ENCODE measurements around the gene ZNF266. TPM values are rescaled to one million over a fixed set of nuclear protein-coding genes. Genes with fewer than 3 reads are reported as not detected.

Gene ZNF266
- total and polyA plus RNA-seq, 2 of the 13 experiments (the other 11 are each of a cell fraction or from before 2014, with no cell fraction given), result 19.8 to 20.8 TPM

- H4K20me1 ChIP-seq (ENCODE audit: insufficient read depth, low read length), result no peaks in the 10 kb centered on the region
- FAIRE-seq (no peak), DNase-seq (ENCODE audit: low spot score) (no peak), ATAC-seq (no peak)
- no peaks in the 10 kb centered on the region; a peak in 1 of 5 replicates for H3K27me3 ChIP-seq (ENCODE audit: control insufficient read depth in 1 of 2, insufficient read depth in 2 of 2, low read length in 2 of 2)
- H2AFZ ChIP-seq (ENCODE audit: low read length), result no peak overlapping the region
- no peak overlapping the region for H3K4me2 ChIP-seq (ENCODE audit: low read depth, low read length)
- no TSS peak for BruUV-seq (replicated peaks)
- H3K9me3 ChIP-seq (ENCODE audit: low read length), result no peaks in the 10 kb centered on the region
- in situ Hi-C loops (cut with HindIII; ENCODE audit: extremely low pct_ligation_motif_present, low pct_unique_long_range_greater_than_20kb) (no loop called here), intact Hi-C loops (cut with micrococcal nuclease; ENCODE audit: unreplicated experiment) (loop anchor here (10.0 kb wide), 1 partner anchor 296 kb away; no protein-coding TSS in a partner anchor)
- CTCF ChIA-PET (ENCODE audit: low intra/inter-chr PET ratio, low total read pairs), result no interaction called here
- peaks cover 11% of the 10 kb centered on the region for H3K4me1 ChIP-seq (ENCODE audit: insufficient read depth, low read length)
- no peak overlapping the region for H3K27ac ChIP-seq (ENCODE audit: extremely low read length, insufficient read depth, low read length)
- no peak for TF ChIP-seq MEIS1 (CRISPR knock-in tag; IDR thresholded peaks at IDR 0.05; ENCODE audit: borderline replicate concordance)
- no peak for TF ChIP-seq ZNF260 (CRISPR knock-in tag; IDR thresholded peaks at IDR 0.05; ENCODE audit: borderline replicate concordance, low read depth)
- TF ChIP-seq ZNF576 (CRISPR knock-in tag; IDR thresholded peaks at IDR 0.05), result no peak
- no peak overlapping the region for H3K4me3 ChIP-seq (replicated peaks in 1 of 3; ENCODE audit: insufficient read depth in 1 of 3, low read depth in 2 of 3, low read length in 3 of 3)
- WGBS (ENCODE audit: low lambda C conversion rate), result 100% methylated on average over 1 of the region's 1 CpG
- H3K9ac ChIP-seq (ENCODE audit: insufficient read depth, low read depth, low read length), result no peak overlapping the region
- H3K36me3 ChIP-seq (replicated peaks in 1 of 2; ENCODE audit: control insufficient read depth in 1 of 2, insufficient read depth in 2 of 2, low read length in 2 of 2), result peaks cover 15 to 28% of the 10 kb centered on the region in 2 experiments; a peak in 3 of 5 replicates
- POLR2A ChIA-PET, result no interaction called here
- H3K79me2 ChIP-seq (ENCODE audit: insufficient read depth, low read length), result peaks cover 11% of the 10 kb centered on the region
These were observed 4.9 kb downstream of the ZNF266 start for GRCh38 chr19:9430444-9430843.

- DNase-seq (ENCODE audit: low spot score) (no peak), ATAC-seq (no peak), FAIRE-seq (no peak)
- no peak overlapping the region for H3K27ac ChIP-seq (ENCODE audit: extremely low read length, insufficient read depth, low read length)
- intact Hi-C loops (cut with micrococcal nuclease; ENCODE audit: unreplicated experiment) (no loop called here), in situ Hi-C loops (cut with HindIII; ENCODE audit: extremely low pct_ligation_motif_present, low pct_unique_long_range_greater_than_20kb) (no loop called here)
- H3K4me3 ChIP-seq (replicated peaks in 1 of 3; ENCODE audit: insufficient read depth in 1 of 3, low read depth in 2 of 3, low read length in 3 of 3), result no peak overlapping the region
- ChIA-PET POLR2A (no interaction called here), CTCF (ENCODE audit: low intra/inter-chr PET ratio, low total read pairs) (no interaction called here)
- H3K9ac ChIP-seq (ENCODE audit: insufficient read depth, low read depth, low read length), result no peak overlapping the region
- H3K36me3 ChIP-seq (replicated peaks in 1 of 2; ENCODE audit: control insufficient read depth in 1 of 2, insufficient read depth in 2 of 2, low read length in 2 of 2), result peaks cover 22 to 34% of the 10 kb centered on the region in 2 experiments; a peak in 3 of 5 replicates
- BruUV-seq (replicated peaks), result no TSS peak
- no peaks in the 10 kb centered on the region for H3K4me1 ChIP-seq (ENCODE audit: insufficient read depth, low read length)
- H3K79me2 ChIP-seq (ENCODE audit: insufficient read depth, low read length), result no peaks in the 10 kb centered on the region
- no peaks in the 10 kb centered on the region for H4K20me1 ChIP-seq (ENCODE audit: insufficient read depth, low read length)
- no peak overlapping the region for H2AFZ ChIP-seq (ENCODE audit: low read length)
- no peak for TF ChIP-seq ARID5B (CRISPR knock-in tag; IDR thresholded peaks at IDR 0.05)
- WGBS (ENCODE audit: low lambda C conversion rate), result 81% methylated on average over 4 of the region's 6 CpGs
- H3K27me3 ChIP-seq (ENCODE audit: control insufficient read depth in 1 of 2, insufficient read depth in 2 of 2, low read length in 2 of 2), result no peaks in the 10 kb centered on the region
- no peak overlapping the region for H3K4me2 ChIP-seq (ENCODE audit: low read depth, low read length)
- no peaks in the 10 kb centered on the region for H3K9me3 ChIP-seq (ENCODE audit: low read length)
These were observed 7.4 kb downstream of the ZNF266 start for GRCh38 chr19:9427941-9428340.
